ENCODE data around the gene ESYT3. TPM values are rescaled to one million over a fixed set of nuclear protein-coding genes. Genes with fewer than 3 reads are reported as not detected.

ESYT3 gene
- total RNA-seq, 1 experiment from 2014 or later, result 2.6 TPM

GRCh38 chr3:138398791-138399575 lies 35.4 kb upstream of the ESYT3 start:
- in situ Hi-C loops (cut with HindIII; ENCODE audit: low pct_unique_long_range_greater_than_20kb, low sequenced_read_pairs) (no loop called here), intact Hi-C loops (cut with micrococcal nuclease; ENCODE audit: unreplicated experiment) (no loop called here)
- H3K27me3 ChIP-seq (ENCODE audit: control insufficient read depth, insufficient read depth, low read length), result no peaks in the 10 kb centered on the region
- H3K4me1 ChIP-seq (ENCODE audit: control insufficient read depth, insufficient read depth, low read length), result no peaks in the 10 kb centered on the region
- H3K27ac ChIP-seq (ENCODE audit: low read length), result no peak overlapping the region
- H3K36me3 ChIP-seq (ENCODE audit: control insufficient read depth, insufficient read depth, low read length), result no peaks in the 10 kb centered on the region
- POLR2A ChIA-PET, result no interaction called here
- DNase-seq (ENCODE audit: low read depth, low spot score) (no peak), ATAC-seq (no peak)
- H3K9me3 ChIP-seq (ENCODE audit: control insufficient read depth, insufficient read depth, low read depth, low read length), result no peaks in the 10 kb centered on the region
- CTCF ChIA-PET, result no interaction called here
- BruUV-seq (replicated peaks), result no TSS peak
- H3K4me3 ChIP-seq (ENCODE audit: low read depth in 2 of 2, low read length in 2 of 2), result no peak overlapping the region
- TF ChIP-seq, protein P1, sequence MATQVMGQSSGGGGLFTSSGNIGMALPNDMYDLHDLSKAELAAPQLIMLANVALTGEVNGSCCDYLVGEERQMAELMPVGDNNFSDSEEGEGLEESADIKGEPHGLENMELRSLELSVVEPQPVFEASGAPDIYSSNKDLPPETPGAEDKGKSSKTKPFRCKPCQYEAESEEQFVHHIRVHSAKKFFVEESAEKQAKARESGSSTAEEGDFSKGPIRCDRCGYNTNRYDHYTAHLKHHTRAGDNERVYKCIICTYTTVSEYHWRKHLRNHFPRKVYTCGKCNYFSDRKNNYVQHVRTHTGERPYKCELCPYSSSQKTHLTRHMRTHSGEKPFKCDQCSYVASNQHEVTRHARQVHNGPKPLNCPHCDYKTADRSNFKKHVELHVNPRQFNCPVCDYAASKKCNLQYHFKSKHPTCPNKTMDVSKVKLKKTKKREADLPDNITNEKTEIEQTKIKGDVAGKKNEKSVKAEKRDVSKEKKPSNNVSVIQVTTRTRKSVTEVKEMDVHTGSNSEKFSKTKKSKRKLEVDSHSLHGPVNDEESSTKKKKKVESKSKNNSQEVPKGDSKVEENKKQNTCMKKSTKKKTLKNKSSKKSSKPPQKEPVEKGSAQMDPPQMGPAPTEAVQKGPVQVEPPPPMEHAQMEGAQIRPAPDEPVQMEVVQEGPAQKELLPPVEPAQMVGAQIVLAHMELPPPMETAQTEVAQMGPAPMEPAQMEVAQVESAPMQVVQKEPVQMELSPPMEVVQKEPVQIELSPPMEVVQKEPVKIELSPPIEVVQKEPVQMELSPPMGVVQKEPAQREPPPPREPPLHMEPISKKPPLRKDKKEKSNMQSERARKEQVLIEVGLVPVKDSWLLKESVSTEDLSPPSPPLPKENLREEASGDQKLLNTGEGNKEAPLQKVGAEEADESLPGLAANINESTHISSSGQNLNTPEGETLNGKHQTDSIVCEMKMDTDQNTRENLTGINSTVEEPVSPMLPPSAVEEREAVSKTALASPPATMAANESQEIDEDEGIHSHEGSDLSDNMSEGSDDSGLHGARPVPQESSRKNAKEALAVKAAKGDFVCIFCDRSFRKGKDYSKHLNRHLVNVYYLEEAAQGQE (IDR thresholded peaks at IDR 0.05; ENCODE audit: insufficient read depth in 1 of 2, low read depth in 2 of 2, low read length in 1 of 2), result no peak
- no peak for TF ChIP-seq TCF7L2 (IDR thresholded peaks at IDR 0.05; ENCODE audit: low read depth, low read length)
- no peak for TF ChIP-seq SIN3A (IDR thresholded peaks at IDR 0.05; ENCODE audit: borderline replicate concordance, insufficient read depth, low read depth, low read length)
- no peak for TF ChIP-seq CTCF (IDR thresholded peaks at IDR 0.05)
- TF ChIP-seq POLR2AphosphoS5 (IDR thresholded peaks at IDR 0.05; ENCODE audit: low read depth, low read length), result no peak

DNA sequence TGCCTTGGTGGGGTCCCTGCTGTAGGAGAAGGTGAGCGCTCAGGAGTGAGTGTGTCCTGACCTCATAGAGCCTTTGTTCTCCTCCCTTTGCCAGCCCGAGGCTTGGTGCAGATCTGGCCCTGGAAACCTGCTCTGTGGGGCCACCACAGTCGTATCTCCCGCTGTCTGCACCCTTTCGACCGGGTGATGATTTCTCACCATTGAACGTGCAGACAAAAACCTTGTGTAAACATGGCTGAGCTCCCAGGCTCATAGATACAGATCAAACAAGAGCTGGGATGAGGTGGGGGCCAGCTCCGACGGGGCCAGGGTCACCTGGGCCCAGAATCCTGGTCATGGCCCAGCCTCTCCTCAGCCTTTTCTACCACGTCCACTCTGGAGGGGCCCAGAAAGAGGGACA lies 34.6 kb upstream of the ESYT3 start:
- Histone ChIP-seq H3K27me3 (ENCODE audit: control insufficient read depth, insufficient read depth, low read length) (no peaks in the 10 kb centered on the region), H3K36me3 (ENCODE audit: control insufficient read depth, insufficient read depth, low read length) (no peaks in the 10 kb centered on the region), H3K4me3 (ENCODE audit: low read depth in 2 of 2, low read length in 2 of 2) (no peak overlapping the region), H3K27ac (ENCODE audit: low read length) (no peak overlapping the region), H3K4me1 (ENCODE audit: control insufficient read depth, insufficient read depth, low read length) (no peaks in the 10 kb centered on the region), H3K9me3 (ENCODE audit: control insufficient read depth, insufficient read depth, low read depth, low read length) (no peaks in the 10 kb centered on the region)
- ChIA-PET POLR2A (no interaction called here), CTCF (no interaction called here)
- in situ Hi-C loops (cut with HindIII; ENCODE audit: low pct_unique_long_range_greater_than_20kb, low sequenced_read_pairs) (no loop called here), intact Hi-C loops (cut with micrococcal nuclease; ENCODE audit: unreplicated experiment) (loop anchor here (10.0 kb wide), 1 partner anchor 65 kb away; no protein-coding TSS in a partner anchor)
- ATAC-seq (no peak), DNase-seq (ENCODE audit: low read depth, low spot score) (no peak)
- no peak for TF ChIP-seq CTCF (IDR thresholded peaks at IDR 0.05)
- TF ChIP-seq SIN3A (IDR thresholded peaks at IDR 0.05; ENCODE audit: borderline replicate concordance, insufficient read depth, low read depth, low read length), result no peak
- TF ChIP-seq TCF7L2 (IDR thresholded peaks at IDR 0.05; ENCODE audit: low read depth, low read length), result no peak
- no peak for TF ChIP-seq POLR2AphosphoS5 (IDR thresholded peaks at IDR 0.05; ENCODE audit: low read depth, low read length)
- TF ChIP-seq, protein P1 (IDR thresholded peaks at IDR 0.05; ENCODE audit: insufficient read depth in 1 of 2, low read depth in 2 of 2, low read length in 1 of 2), result no peak
- no TSS peak for BruUV-seq (replicated peaks)

Measured in Panc1 (cell line).